Fibroblast of lung (primary cell): ENCODE measurements around the gene FAM193A. TPM values are rescaled to one million over a fixed set of nuclear protein-coding genes. Genes with fewer than 3 reads are reported as not detected.

Experiments used
- DNase-seq, 2 donors: peaks; one replicate each; pipeline versions ENCODE4 v3.0.0 to v3.0.0-alpha.2; 2010; ENCODE audit warnings: low read depth in 2 of 2
- H2AFZ ChIP-seq: 2 replicates; pipeline ENCODE4 v1.5.1; 2012; ENCODE audit warnings: low read length, control low read depth, inconsistent platforms
- H3K27ac ChIP-seq: 2 replicates; pipeline ENCODE4 v1.5.1; 2011; ENCODE audit warnings: low read length, control low read depth; ENCODE audit not compliant: insufficient read depth
- H3K27me3 ChIP-seq: 2 replicates; pipeline ENCODE4 v1.5.1; 2011; ENCODE audit warnings: mild to moderate bottlenecking, low read length; ENCODE audit not compliant: control insufficient read depth, insufficient read depth
- H3K36me3 ChIP-seq: 2 replicates; pipeline ENCODE4 v1.5.1; 2011; ENCODE audit warnings: low read length; ENCODE audit not compliant: control insufficient read depth, insufficient read depth
- H3K4me1 ChIP-seq: 2 replicates; pipeline ENCODE4 v1.5.1; 2011; ENCODE audit warnings: low read length; ENCODE audit not compliant: control insufficient read depth, insufficient read depth; ENCODE audit errors: extremely low read depth
- H3K4me2 ChIP-seq: 2 replicates; pipeline ENCODE4 v1.5.1; 2011; ENCODE audit warnings: low read length, control low read depth; ENCODE audit not compliant: insufficient read depth; ENCODE audit errors: extremely low read depth
- H3K4me3 ChIP-seq, 4 experiments: fragments of 200-600 bp in 1 of 4; sonication (generic) in 1 of 4; replicated peaks in 1 of 4; 2 replicates each; pipeline ENCODE4 v1.5.1; 2011 to 2016; ENCODE audit warnings: low read length in 4 of 4, low read depth in 3 of 4, mild to moderate bottlenecking in 3 of 4, control low read depth in 2 of 4, inconsistent platforms in 1 of 4, mixed read lengths in 1 of 4; ENCODE audit not compliant: insufficient read depth in 1 of 4; ENCODE audit errors: control extremely low read depth in 1 of 4
- H3K79me2 ChIP-seq: 2 replicates; pipeline ENCODE4 v1.5.1; 2012; ENCODE audit warnings: mild to moderate bottlenecking, low read length, inconsistent platforms; ENCODE audit not compliant: control insufficient read depth, insufficient read depth
- H3K9ac ChIP-seq: 2 replicates; pipeline ENCODE4 v1.5.1; 2011; ENCODE audit warnings: mild to moderate bottlenecking, low read length, control low read depth; ENCODE audit not compliant: insufficient read depth
- H3K9me3 ChIP-seq: 2 replicates; pipeline ENCODE4 v1.5.1; 2012; ENCODE audit warnings: low read depth, low read length; ENCODE audit not compliant: control insufficient read depth, insufficient read depth
- H4K20me1 ChIP-seq: 2 replicates; pipeline ENCODE4 v1.5.1; 2011; ENCODE audit warnings: low read length; ENCODE audit not compliant: control insufficient read depth, insufficient read depth; ENCODE audit errors: extremely low read depth
- CTCF ChIP-seq, 2 donors: IDR thresholded peaks in 1 of 2; conservative IDR thresholded peaks in 1 of 2; 1 replicate in 1 of 2; 2 replicates in 1 of 2; pipeline ENCODE4 v1.5.1; 2011 to 2012; ENCODE audit warnings: low read length in 2 of 2, control low read depth in 1 of 2, inconsistent platforms in 1 of 2, low read depth in 1 of 2, mild to moderate bottlenecking in 1 of 2
- EZH2 ChIP-seq: IDR thresholded peaks from 2 replicates; pipeline ENCODE4 v1.5.1; 2012; ENCODE audit warnings: low read length, control low read depth, mild to moderate bottlenecking; ENCODE audit errors: missing control alignments
- polyA plus RNA-seq, 2 donors: library from polyadenylated mRNA; depleted of rRNA in 1 of 2; stranded (reverse) in 1 of 2; unstranded in 1 of 2; fragments of >200 nt; gene quantifications; 2 replicates each; pipeline ENCODE4 v1.2.1, GENCODE V29; 2011 to 2012; ENCODE audit warnings: missing spikeins in 1 of 2
- total RNA-seq: library from RNA; depleted of rRNA; stranded (reverse); fragments of >200 nt; gene quantifications from 2 replicates; pipeline ENCODE4 v1.2.1, GENCODE V29; 2014

The FAM193A gene
- total and polyA plus RNA-seq, 2 donors (not counting 1 experiment from before 2014, with no cell fraction given): 5.6 to 10.9 TPM

DNA sequence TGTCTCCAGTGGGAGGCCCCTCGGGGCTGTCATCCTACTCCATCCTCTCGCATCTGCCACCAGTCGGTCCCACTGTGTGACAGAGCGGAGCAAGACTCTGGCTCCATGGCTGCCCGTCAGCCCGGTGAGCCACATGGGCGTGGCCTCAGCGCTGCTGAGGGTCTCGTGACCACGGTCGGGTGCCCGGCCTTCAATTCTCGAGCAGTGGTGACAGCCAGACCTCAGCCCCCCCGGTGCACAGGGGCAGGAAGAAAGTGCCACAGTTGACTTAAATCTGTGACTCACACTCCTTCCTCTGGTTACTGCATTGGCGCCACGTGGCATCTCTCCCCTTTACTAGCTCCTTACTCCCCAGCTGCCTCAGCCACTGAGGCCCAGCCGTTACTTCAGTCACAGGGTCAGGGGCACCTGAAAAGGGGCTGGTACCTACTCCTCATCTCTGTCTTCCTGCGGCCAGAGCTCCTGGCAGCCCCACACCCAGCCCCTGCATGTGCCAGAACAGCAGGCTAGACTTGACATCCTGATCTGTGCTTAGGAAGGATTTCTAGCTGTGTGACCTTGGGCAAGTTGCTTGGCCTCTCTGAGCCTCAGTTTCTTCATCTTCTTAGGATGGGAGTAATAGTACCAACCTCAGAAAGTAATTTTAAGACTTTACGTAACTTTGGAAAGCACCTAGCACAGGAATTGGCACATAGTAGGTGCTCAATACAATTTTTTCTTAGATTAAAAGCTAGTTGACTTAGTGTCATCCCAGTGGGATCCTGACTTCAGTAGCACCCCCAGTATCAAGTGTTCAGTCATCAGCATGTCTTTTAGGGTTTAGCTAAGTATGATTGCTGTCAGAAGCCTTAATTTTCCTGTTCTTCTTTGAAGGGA, 153.6 kb downstream of the FAM193A start:
- Histone ChIP-seq H3K9ac (no peak overlapping the region), H3K27ac (no peak overlapping the region), H3K9me3 (no peaks in the 10 kb centered on the region), H2AFZ (no peak overlapping the region), H4K20me1 (no peaks in the 10 kb centered on the region), H3K4me3 (no peak overlapping the region), H3K27me3 (no peaks in the 10 kb centered on the region), H3K4me1 (no peaks in the 10 kb centered on the region), H3K4me2 (no peak overlapping the region), H3K79me2 (no peaks in the 10 kb centered on the region), H3K36me3 (peaks cover 25% of the 10 kb centered on the region)
- DNase-seq: peak in 1 of 2 donors; percentile 22
- TF ChIP-seq EZH2: no peak
- no peak for TF ChIP-seq CTCF (conservative IDR thresholded peaks at IDR 0.05 in 1 of 2, IDR thresholded peaks at IDR 0.05 in 1 of 2; ENCODE audit: low read depth in 1 of 2, low read length in 2 of 2)

DNA sequence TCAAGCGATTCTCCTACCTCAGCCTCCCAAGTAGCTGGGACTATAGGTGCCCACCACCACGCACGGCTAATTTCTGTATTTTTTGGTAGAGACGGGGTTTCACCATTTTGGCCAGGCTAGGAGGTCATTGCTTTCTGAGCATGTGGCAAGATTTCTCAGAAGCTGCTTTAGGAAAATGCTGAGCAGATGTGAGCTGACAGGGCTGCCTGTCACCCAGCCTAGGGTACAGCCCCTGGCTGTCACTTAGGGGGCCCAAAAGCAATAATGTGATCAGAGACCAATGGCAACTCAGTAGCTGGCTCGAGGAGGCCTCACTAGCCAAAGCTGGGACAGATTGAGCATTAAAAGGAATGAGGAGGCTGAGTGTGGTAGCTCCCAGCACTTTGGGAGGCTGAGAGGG, 154.9 kb downstream of the FAM193A start:
- peaks cover 25% of the 10 kb centered on the region for H3K36me3 ChIP-seq
- no peak overlapping the region for H3K27ac ChIP-seq
- H3K4me1 ChIP-seq: no peaks in the 10 kb centered on the region
- no peaks in the 10 kb centered on the region for H3K79me2 ChIP-seq
- TF ChIP-seq EZH2 (no peak), CTCF (conservative IDR thresholded peaks at IDR 0.05 in 1 of 2, IDR thresholded peaks at IDR 0.05 in 1 of 2; ENCODE audit: low read depth in 1 of 2, low read length in 2 of 2) (no peak)
- DNase-seq: no peak
- no peak overlapping the region for H3K4me2 ChIP-seq
- no peak overlapping the region for H3K9ac ChIP-seq
- no peaks in the 10 kb centered on the region for H3K9me3 ChIP-seq
- no peak overlapping the region for H2AFZ ChIP-seq
- no peaks in the 10 kb centered on the region for H4K20me1 ChIP-seq
- no peak overlapping the region for H3K4me3 ChIP-seq
- no peaks in the 10 kb centered on the region for H3K27me3 ChIP-seq

GRCh38 chr4:2691952-2692435, 155.5 kb downstream of the FAM193A start:
- no peak for DNase-seq
- H3K9ac ChIP-seq: no peak overlapping the region
- no peak overlapping the region for H3K4me2 ChIP-seq
- H3K27me3 ChIP-seq: no peaks in the 10 kb centered on the region
- H3K4me1 ChIP-seq: no peaks in the 10 kb centered on the region
- H3K9me3 ChIP-seq: no peaks in the 10 kb centered on the region
- H3K79me2 ChIP-seq: no peaks in the 10 kb centered on the region
- no peaks in the 10 kb centered on the region for H4K20me1 ChIP-seq
- no peak overlapping the region for H2AFZ ChIP-seq
- TF ChIP-seq CTCF (conservative IDR thresholded peaks at IDR 0.05 in 1 of 2, IDR thresholded peaks at IDR 0.05 in 1 of 2; ENCODE audit: low read depth in 1 of 2, low read length in 2 of 2) (no peak), EZH2 (no peak)
- H3K4me3 ChIP-seq: no peak overlapping the region
- H3K27ac ChIP-seq: no peak overlapping the region
- peaks cover 27% of the 10 kb centered on the region for H3K36me3 ChIP-seq
